SU-DHL-6 (cell line): ENCODE results near the gene SFPQ.

Experiments
- H2AFZ ChIP-seq: fragments of 200-600 bp; sonication (generic); 2 replicates; pipeline ENCODE4 v1.6.1; 2014; ENCODE audit warnings: low read depth, mild to moderate bottlenecking, moderate library complexity, mixed read lengths, antibody characterized with exemption, low read length; ENCODE audit not compliant: severe bottlenecking
- H3F3A ChIP-seq: fragments of 200-600 bp; shearing (Covaris generic); 2 replicates; pipeline ENCODE4 v1.6.0; 2016; ENCODE audit warnings: antibody characterized with exemption, mild to moderate bottlenecking; ENCODE audit not compliant: insufficient read depth
- H3K27ac ChIP-seq: fragments of 200-600 bp; sonication (generic); 2 replicates; pipeline ENCODE4 v1.5.1; 2016; ENCODE audit warnings: low read depth, mild to moderate bottlenecking, low read length, moderate library complexity, mixed read lengths
- H3K27me3 ChIP-seq: fragments of 200-600 bp; sonication (generic), shearing (Covaris generic); 2 replicates; pipeline ENCODE4 v1.6.0; 2014; ENCODE audit warnings: mild to moderate bottlenecking, low read length
- H3K36me3 ChIP-seq: fragments of 200-600 bp; sonication (generic); 2 replicates; pipeline ENCODE4 v1.6.1; 2014; ENCODE audit warnings: mild to moderate bottlenecking, low read length, mixed read lengths
- H3K4me2 ChIP-seq: fragments of 300-600, 200-600 bp; shearing (Covaris generic), sonication (generic); 2 replicates; pipeline ENCODE4 v1.6.0; 2014; ENCODE audit warnings: low read length, low read depth, mild to moderate bottlenecking; ENCODE audit not compliant: poor library complexity, severe bottlenecking
- H3K4me3 ChIP-seq: fragments of 200-600 bp; sonication (generic); 2 replicates; pipeline ENCODE4 v1.5.1; 2014; ENCODE audit warnings: antibody characterized with exemption, low read length, mild to moderate bottlenecking, mixed read lengths; ENCODE audit not compliant: insufficient read depth, poor library complexity, severe bottlenecking
- H3K79me2 ChIP-seq: fragments of 200-600 bp; sonication (generic); 2 replicates; pipeline ENCODE4 v1.6.1; 2014; ENCODE audit warnings: mild to moderate bottlenecking, low read length, moderate library complexity; ENCODE audit not compliant: insufficient read depth
- H3K9ac ChIP-seq: fragments of 200-600 bp; sonication (generic); 2 replicates; pipeline ENCODE4 v1.7.0; 2014; ENCODE audit warnings: mild to moderate bottlenecking, low read length
- H3K9me2 ChIP-seq: fragments of 200-600 bp; sonication (generic); replicated peaks from 2 replicates; pipeline ENCODE4 v1.6.1; 2014; ENCODE audit warnings: low read length; ENCODE audit not compliant: insufficient read depth
- H3K9me3 ChIP-seq: fragments of 200-600 bp; sonication (generic); 2 replicates; pipeline ENCODE4 v1.6.1; 2014; ENCODE audit warnings: low read length, mixed read lengths; ENCODE audit not compliant: insufficient read depth
- H4K20me1 ChIP-seq: fragments of 200-600 bp; sonication (generic); 2 replicates; pipeline ENCODE4 v1.6.1; 2014; ENCODE audit warnings: low read depth, mild to moderate bottlenecking, antibody characterized with exemption, low read length, moderate library complexity, mixed read lengths
- EZH2phosphoT487 ChIP-seq: fragments of 200-600 bp; sonication (generic), shearing (Covaris generic); conservative IDR thresholded peaks from 2 replicates; pipeline ENCODE4 v1.6.1; 2018; ENCODE audit warnings: mild to moderate bottlenecking, antibody characterized with exemption, low read length, moderate library complexity, mixed read lengths
- TF ChIP-seq, protein P1 (sequence below): fragments of 200-600 bp; sonication (generic); IDR thresholded peaks from one replicate; pipeline ENCODE4 v1.5.1; 2017; ENCODE audit warnings: antibody characterized with exemption, mild to moderate bottlenecking, low read length, moderate library complexity; ENCODE audit not compliant: insufficient read depth, poor library complexity, severe bottlenecking

SFPQ gene

DNA sequence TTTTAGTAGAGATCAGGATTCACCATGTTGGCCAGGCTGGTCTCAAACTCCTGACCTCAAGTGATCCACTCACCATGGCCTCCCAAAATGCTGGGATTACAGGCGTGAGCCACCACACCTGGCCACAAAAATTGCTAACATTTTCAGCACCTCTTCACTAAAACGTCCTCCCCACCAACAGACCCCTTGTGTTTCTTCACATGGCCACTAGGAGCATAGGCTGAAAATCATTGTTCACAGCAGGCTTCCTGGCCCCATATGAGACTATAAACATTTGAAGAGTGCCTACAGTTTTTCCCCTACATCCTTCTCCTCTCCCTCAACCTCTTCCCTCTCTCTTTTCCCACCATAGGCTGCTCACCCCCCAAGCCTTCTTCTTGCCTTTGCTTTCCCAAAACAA lies 28.0 kb upstream of the SFPQ start:
- no peaks in the 10 kb centered on the region for H3K36me3 ChIP-seq
- H3K27ac ChIP-seq, result no peak overlapping the region
- peak overlapping the region; percentile 19 for H2AFZ ChIP-seq
- H3K9me3 ChIP-seq, result no peaks in the 10 kb centered on the region
- no peak overlapping the region for H3K4me3 ChIP-seq
- H3K4me2 ChIP-seq, result no peak overlapping the region
- TF ChIP-seq, protein P1, sequence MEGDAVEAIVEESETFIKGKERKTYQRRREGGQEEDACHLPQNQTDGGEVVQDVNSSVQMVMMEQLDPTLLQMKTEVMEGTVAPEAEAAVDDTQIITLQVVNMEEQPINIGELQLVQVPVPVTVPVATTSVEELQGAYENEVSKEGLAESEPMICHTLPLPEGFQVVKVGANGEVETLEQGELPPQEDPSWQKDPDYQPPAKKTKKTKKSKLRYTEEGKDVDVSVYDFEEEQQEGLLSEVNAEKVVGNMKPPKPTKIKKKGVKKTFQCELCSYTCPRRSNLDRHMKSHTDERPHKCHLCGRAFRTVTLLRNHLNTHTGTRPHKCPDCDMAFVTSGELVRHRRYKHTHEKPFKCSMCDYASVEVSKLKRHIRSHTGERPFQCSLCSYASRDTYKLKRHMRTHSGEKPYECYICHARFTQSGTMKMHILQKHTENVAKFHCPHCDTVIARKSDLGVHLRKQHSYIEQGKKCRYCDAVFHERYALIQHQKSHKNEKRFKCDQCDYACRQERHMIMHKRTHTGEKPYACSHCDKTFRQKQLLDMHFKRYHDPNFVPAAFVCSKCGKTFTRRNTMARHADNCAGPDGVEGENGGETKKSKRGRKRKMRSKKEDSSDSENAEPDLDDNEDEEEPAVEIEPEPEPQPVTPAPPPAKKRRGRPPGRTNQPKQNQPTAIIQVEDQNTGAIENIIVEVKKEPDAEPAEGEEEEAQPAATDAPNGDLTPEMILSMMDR, result no peak
- TF ChIP-seq EZH2phosphoT487, result no peak
- H3K27me3 ChIP-seq, result no peaks in the 10 kb centered on the region
- no peaks in the 10 kb centered on the region for H3K9me2 ChIP-seq
- H3K79me2 ChIP-seq, result no peaks in the 10 kb centered on the region
- H3F3A ChIP-seq, result no peaks in the 10 kb centered on the region
- H3K9ac ChIP-seq, result no peak overlapping the region
- no peaks in the 10 kb centered on the region for H4K20me1 ChIP-seq

DNA sequence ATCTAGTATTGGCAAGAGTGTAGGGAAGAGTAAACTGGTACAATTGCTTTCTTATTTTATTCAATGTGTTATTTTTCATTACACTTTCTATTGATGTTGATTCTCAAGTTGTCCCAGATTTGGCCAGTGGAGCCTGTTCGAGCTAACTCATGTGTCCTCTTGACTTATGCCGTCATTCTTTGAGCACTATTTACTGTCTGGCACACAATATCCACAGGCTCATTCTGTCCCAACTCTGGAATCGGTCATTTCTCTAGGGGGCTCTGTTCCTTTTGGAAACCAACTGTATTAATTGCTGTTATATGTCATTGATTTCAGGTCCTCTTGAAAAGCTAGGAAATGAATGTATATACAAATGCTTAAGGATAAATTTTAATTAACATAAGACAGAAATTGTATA lies 22.4 kb upstream of the SFPQ start:
- TF ChIP-seq, protein P1, result no peak
- TF ChIP-seq EZH2phosphoT487, result no peak
- Histone ChIP-seq H2AFZ (no peak overlapping the region), H3K27ac (no peak overlapping the region), H3K9me2 (no peaks in the 10 kb centered on the region), H3K4me3 (no peak overlapping the region), H3K9me3 (no peaks in the 10 kb centered on the region), H3K4me2 (no peak overlapping the region), H3F3A (no peaks in the 10 kb centered on the region), H4K20me1 (no peaks in the 10 kb centered on the region), H3K36me3 (no peaks in the 10 kb centered on the region), H3K9ac (no peak overlapping the region), H3K79me2 (no peaks in the 10 kb centered on the region), H3K27me3 (no peaks in the 10 kb centered on the region)

DNA sequence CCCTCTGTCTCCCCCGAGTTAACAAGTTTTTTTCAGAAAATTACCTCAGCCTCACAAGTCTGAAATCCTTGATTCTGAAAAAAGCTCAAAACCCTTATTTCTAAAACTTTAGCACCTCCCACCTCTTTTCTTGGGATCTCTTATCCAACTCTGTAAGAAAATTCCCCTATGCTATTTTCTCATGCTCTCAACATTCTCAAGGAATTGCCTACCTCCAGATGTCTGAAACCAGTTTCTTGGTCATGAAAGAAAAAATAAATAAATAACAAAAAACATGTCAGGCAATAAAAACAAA lies 18.1 kb upstream of the SFPQ start:
- Histone ChIP-seq H3K79me2 (no peaks in the 10 kb centered on the region), H3K4me2 (no peak overlapping the region), H3K27ac (no peak overlapping the region), H2AFZ (no peak overlapping the region), H3F3A (no peaks in the 10 kb centered on the region), H3K4me3 (no peak overlapping the region), H4K20me1 (no peaks in the 10 kb centered on the region), H3K9me3 (no peaks in the 10 kb centered on the region), H3K36me3 (no peaks in the 10 kb centered on the region), H3K9ac (no peak overlapping the region), H3K9me2 (no peaks in the 10 kb centered on the region), H3K27me3 (no peaks in the 10 kb centered on the region)
- TF ChIP-seq, protein P1, result no peak
- no peak for TF ChIP-seq EZH2phosphoT487
